Ovary (tissue), 3 donors: ENCODE measurements around the gene ERN1.

Source experiments
- POLR2A ChIP-seq: fragments of 450-650 bp; IDR thresholded peaks from one replicate; pipeline ENCODE4 v1.6.1; 2017; ENCODE audit warnings: antibody characterized with exemption, mild to moderate bottlenecking, moderate library complexity
- TF ChIP-seq, protein P1 (sequence below), 3 donors: fragments of 450-650 bp in 2 of 3; fragments of 200-600 bp in 1 of 3; IDR thresholded peaks; one replicate each; pipeline versions ENCODE4 v1.5.1 to v1.8.0; 2016 to 2022; ENCODE audit warnings: antibody characterized with exemption in 3 of 3, mild to moderate bottlenecking in 1 of 3
- donor health status: DM: no; HTN: no; CAD: no.

DNA sequence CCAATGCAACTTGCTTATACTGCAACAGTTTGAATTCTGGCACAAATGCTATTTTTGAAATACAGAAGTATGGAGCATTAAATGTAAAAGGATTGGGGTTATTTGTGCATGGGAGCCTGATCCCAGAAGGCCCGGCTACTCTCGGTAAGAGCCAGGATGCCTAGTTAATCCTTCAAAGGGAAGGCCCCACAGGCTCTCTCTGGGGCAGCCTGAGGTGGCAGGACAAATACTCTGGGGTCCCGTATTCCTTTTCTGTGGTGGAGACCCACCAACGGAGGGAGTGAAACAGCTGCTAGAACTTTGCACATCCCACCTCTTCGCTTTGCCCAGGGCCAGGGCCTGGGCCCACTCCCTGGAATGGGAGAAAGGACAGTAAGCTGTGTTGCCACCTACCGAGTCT, 30.4 kb downstream of the ERN1 start:
- no peak for TF ChIP-seq POLR2A
- TF ChIP-seq, protein P1, sequence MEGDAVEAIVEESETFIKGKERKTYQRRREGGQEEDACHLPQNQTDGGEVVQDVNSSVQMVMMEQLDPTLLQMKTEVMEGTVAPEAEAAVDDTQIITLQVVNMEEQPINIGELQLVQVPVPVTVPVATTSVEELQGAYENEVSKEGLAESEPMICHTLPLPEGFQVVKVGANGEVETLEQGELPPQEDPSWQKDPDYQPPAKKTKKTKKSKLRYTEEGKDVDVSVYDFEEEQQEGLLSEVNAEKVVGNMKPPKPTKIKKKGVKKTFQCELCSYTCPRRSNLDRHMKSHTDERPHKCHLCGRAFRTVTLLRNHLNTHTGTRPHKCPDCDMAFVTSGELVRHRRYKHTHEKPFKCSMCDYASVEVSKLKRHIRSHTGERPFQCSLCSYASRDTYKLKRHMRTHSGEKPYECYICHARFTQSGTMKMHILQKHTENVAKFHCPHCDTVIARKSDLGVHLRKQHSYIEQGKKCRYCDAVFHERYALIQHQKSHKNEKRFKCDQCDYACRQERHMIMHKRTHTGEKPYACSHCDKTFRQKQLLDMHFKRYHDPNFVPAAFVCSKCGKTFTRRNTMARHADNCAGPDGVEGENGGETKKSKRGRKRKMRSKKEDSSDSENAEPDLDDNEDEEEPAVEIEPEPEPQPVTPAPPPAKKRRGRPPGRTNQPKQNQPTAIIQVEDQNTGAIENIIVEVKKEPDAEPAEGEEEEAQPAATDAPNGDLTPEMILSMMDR (IDR thresholded peaks at IDR 0.05), result no peak
